ENCODE measurements around the gene STK32B.
A peak's percentile ranks its signal among the peaks of the same experiment; 100 is the strongest.

STK32B gene

GRCh38 chr4:5037553-5038551 is 13.4 kb upstream of the STK32B start:
- TF ChIP-seq CTCF (conservative IDR thresholded peaks at IDR 0.05; ENCODE audit: low read depth, low read length): no peak
- H3K4me3 ChIP-seq (ENCODE audit: low read length): no peak overlapping the region
- DNase-seq (ENCODE audit: low read depth): peak; percentile 78

DNA sequence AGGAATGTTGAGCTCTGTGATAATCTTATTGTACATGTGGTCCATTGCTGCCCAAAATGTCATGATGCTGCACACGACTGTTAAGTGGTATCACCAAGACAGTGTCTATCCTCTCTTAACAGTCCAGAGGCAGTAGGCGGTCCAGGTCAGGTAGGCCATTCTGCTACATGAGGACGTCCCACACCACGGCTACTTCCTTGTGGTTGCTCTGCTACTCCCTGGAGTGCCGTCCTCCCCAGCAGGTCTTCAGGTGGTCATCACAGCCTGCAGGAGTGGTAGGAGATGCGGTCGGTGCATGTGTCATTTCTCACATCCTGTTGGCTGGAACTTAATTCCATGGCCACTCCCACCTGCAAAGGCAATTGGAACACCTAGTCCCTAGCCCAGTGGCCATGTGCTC is 11.5 kb upstream of the STK32B start:
- TF ChIP-seq CTCF (conservative IDR thresholded peaks at IDR 0.05; ENCODE audit: low read depth, low read length): no peak
- no peak for DNase-seq (ENCODE audit: low read depth)
- H3K4me3 ChIP-seq (ENCODE audit: low read length): no peak overlapping the region

GRCh38 chr4:5040856-5041620 is 10.2 kb upstream of the STK32B start:
- TF ChIP-seq CTCF (conservative IDR thresholded peaks at IDR 0.05; ENCODE audit: low read depth, low read length): no peak
- DNase-seq (ENCODE audit: low read depth): no peak

GRCh38 chr4:5041699-5042098 is 9.6 kb upstream of the STK32B start:
- no peak for TF ChIP-seq CTCF (conservative IDR thresholded peaks at IDR 0.05; ENCODE audit: low read depth, low read length)

More at GRCh38 chr4:5040856-5041620, 10.2 kb upstream of the STK32B start:
- no peak overlapping the region for H3K4me3 ChIP-seq (ENCODE audit: low read length)

GRCh38 chr4:5043579-5043978 is 7.7 kb upstream of the STK32B start:
- no peak overlapping the region for H3K4me3 ChIP-seq (ENCODE audit: low read length)
- TF ChIP-seq CTCF (conservative IDR thresholded peaks at IDR 0.05; ENCODE audit: low read depth, low read length): no peak
- no peak for DNase-seq (ENCODE audit: low read depth)

More at GRCh38 chr4:5041699-5042098, 9.6 kb upstream of the STK32B start:
- H3K4me3 ChIP-seq (ENCODE audit: low read length): no peak overlapping the region
- DNase-seq (ENCODE audit: low read depth): no peak

- no peak overlapping the region for H3K4me3 ChIP-seq (ENCODE audit: low read length)
- no peak for TF ChIP-seq CTCF (conservative IDR thresholded peaks at IDR 0.05; ENCODE audit: low read depth, low read length)
- DNase-seq (ENCODE audit: low read depth): no peak
Measured at GRCh38 chr4:5044341-5044740, 6.9 kb upstream of the STK32B start.
